Measurements from ENCODE around the gene C19orf81.

C19orf81 gene

DNA sequence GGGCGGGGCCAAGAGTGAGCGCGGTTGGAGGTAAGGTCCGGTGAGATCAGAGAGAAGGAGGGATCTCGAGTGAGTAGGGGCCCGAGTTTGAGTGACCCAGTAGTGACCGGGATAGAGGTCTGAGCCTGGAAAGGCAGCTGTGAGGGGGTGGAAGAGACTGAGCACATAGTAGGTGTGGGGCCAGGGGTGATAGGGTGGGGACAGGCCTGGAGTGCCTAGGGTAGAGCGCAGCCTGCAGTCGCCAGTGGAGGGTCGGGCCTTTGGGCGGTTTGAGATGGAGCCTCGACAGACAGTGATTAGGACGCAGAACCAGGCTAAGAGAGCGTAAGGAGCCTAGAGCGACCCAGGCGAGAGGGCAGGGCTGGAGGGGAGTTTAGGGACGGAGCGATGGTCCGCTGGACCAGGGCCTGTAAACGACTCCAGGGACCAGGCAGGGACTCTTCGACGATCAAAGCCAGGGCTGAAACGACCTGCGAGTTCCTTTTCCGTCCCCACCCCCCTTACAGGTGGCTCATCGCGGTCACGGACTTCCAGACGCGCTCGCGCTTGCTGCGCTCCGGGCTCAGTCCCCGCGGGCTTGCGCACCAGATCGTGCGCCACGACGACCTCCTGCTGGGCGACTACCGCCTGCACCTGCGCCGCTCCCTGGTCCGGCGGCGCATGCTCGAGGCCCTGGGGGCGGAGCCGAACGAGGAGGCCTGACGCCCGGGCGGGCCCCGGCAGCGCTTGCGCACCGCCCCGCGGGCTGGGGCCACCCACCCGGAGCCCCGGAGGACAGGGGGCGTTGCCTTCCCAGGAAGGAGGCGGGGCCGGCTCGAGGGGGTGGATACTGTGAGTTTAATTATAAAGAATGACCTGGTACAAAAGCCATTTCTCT lies 9.4 kb downstream of the C19orf81 start:
- peak in 55 of 56 donors; percentile 31 to 91 (median 74) for DNase-seq

DNA sequence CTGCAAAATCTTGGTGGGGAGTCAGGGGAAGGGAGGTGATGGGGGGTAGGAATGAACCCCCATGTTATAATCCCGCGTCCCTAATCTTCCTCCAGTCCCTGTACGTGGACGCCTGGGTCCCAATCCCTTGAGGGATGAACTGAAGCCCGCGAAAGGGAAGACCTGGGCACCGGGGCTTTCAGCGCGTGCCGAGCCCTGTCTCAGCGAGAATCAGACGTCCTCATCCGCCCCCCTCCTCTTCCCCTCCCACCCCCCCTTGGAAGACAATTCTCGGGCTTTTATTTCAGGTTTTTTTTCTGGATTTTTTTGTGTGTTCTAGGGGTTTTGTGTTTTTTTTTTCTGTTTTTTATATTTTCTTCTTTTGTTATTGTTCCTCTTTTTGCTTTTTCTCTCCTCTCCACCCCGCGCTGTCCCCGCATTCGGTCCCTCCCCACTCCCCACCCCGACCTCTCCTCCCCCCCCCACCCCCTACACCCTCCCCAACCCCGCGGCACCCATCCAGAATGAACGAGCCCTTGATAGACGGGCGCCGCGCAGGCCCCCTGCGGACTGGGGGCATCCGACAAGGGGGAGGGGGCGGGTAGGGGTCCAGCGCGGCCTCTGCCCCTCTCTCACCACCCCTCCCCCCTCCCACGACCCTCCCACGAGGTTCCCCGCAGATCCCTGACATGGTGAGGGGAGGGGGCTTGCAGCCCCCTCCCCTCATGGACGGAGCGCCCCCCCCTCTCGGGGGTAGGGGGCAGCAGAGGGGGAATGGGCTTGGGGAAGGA lies 10.3 kb downstream of the C19orf81 start:
- peak in 1 of 56 donors; percentile 45 for DNase-seq

DNA sequence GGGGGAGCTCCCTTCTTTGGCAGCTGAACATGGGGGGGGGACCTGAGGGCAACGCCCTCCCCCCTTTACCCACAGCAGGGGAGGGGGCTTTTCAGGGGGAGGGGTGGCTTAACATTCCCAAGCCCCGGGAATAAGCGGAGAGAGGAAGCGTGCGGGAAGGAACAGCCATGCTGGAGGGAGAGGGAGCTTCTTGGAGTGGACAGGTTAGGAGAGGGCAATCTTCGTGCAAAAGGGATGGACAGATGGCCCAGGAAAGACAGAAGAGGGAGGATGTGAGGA lies 10.8 kb downstream of the C19orf81 start:
- DNase-seq, result no peak

DNA sequence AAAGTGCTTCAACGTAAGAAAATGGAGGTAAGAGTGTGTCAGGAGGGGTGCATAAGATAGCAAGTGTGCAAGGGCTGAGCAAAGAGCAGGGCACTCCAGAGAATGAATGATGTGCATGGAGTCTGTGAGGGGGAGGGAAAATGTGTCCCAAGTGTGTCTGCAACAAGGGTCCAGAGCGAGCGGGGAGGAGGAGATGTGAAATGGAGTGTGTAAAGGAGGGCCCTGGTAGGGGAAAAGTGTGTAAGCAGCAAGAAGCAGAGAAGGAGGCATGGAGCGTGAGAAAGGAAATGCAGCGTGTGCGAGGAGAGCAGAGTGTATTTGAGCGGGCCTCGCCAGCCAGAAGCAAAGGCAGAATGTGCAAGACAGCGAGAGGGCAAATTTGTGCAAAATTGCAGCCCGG lies 11.8 kb downstream of the C19orf81 start:
- no peak for DNase-seq

DNA sequence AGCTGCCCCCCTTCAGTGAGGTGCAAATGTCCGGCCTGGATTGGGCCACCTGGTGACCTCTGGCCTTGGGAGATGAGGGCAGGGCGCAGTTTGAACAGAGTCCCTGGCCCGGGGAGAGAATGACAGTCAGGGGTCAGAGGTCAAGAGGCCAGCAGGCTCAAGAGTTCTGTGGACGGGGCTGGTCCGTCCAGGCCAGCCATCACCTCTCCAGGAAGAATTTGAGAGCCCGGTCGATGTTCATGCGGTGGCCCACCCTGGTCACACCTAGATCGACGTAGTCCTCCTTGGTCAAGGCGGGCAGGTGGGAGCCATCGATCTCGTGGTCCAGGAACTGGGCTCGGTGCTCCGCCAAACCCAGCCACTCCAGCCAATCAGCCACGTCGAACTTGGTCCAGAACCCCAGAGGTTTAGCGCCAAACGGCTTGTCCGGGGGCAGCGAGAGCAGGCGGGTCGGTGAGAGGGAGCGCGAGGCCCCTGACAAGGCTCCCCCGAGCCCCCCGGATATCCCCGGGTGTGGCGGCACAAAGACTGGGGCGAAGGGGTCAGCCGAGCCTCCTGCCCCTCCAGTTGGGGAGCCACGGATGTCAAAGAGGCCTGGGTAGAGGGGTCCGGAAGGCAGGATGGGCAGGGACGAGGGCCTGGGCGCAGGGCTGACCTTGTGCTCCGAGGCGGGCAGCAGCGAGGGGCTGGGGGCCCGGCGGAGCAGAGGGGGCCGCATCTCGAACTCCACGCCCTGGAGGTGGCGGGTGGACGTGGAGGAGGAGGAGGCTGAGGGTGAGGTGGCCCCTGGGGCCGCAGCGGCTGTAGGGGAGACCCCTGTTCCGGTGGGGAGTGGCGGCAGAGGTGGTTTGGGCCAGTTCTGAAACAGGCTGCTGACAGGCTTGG lies 12.8 kb downstream of the C19orf81 start:
- DNase-seq, result no peak

DNA sequence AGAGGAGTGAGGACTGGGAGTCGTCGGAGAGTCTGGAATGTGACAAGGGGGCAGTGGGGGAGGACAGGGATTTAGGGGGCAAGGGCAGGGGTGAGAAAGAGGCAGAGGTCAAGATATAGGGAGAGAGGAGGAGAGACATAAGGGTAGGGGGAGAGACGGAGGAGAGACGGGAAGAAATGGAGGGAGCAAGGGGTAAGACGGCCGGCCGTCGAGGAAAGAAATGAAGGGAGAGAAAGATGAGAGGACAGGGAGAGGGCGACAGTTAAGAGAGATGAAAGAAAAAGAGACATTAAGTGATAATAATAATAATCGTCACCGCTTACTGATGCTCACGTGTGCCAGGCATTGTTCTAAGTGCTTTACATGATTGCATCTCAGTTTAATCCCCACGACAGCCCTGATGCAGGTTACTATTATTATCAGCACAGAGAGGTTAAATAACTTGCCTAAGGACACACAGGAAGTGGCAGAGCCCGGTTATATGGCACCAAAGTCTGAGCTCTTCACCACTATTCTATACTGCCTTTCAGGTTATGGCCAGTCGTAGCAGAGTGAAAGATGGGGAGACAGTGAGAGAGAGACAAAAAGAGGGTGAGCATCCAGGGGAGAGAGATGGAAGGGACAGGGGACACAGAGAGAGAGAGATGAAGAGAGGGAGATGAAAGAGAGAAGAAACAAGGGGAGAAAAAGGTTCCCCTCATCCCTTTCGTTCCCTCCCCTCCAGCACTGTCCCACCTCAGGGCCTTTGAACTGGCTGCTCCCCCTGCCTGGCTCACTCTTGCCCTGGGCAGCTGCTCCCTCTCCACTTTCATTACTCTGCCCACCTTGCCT lies 13.6 kb downstream of the C19orf81 start:
- no peak for DNase-seq

DNA sequence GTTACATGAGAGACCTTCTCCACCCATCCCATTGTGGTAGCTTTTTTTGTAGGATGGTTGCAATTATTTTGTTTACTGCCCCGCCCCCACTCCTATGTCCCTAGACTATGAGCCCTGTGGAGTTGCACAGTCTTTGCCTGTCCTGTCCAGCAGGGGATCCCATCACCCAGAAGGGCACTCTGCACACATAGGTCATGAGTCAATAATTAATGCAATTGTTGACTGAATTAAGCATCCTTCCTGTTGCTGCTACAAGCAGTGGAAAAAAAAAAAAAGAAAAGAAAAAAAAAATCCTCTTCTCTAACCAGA lies 14.2 kb downstream of the C19orf81 start:
- DNase-seq, result no peak

DNA sequence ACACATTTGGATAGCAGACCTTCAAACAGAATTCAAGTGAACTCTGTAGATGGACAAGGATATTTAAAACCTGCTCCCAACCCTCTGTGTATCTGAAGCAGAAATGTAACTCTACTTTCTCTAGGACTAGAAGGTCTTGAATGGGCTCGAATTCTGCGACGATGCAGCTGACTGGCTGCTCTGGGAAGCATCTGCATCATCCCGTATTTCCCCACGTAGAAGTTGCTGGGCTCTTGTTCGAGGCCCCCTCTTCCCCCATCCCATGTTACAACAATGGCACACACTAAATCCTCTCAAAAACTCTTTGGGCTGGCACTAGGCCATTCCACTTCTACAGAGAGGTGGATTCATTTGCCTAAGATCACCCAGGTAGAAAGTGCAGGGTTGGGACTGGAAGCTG lies 15.0 kb downstream of the C19orf81 start:
- DNase-seq, result no peak

DNA sequence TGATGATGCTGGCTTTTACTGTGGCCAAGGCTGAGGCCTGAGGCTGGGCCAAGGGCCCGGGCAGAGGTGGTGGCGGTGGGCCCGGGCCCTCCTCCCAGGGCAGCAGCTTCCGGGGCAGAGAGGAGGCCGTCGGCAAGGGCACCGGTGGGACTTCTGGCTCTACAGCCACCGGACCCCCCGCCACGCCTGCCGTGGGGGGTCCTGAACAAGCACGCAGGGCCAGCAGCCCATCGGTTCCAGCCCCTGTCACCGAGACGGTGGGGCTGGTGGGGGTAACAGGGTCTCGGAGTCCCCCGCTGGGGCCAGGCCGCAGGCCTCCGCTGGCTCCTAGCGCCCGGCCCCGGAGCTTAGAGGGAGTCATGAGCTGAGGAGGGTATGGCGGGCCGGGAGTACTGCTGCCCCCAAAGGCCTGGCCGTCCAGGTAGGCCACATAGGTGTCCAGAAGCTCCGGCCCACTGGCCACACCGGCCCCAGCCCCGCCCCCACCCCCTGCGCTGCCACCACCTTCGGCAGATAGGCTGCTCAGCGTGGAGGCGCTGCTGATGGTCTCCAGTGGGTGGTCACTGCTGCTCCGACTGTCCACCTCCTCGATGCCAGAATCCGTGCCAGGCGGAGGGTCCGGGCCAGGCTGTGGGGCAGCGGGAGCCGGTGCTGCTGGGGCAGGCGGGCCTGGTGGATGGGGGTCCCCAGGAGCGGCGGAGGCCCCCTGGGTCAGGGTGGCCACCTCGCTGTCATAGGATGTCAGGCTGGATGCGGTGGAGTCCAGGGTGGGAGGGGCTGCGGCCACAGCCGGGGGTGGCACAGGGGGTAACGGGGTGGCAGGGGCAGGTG lies 17.3 kb downstream of the C19orf81 start:
- peak in 1 of 56 donors; percentile 36 for DNase-seq

DNA sequence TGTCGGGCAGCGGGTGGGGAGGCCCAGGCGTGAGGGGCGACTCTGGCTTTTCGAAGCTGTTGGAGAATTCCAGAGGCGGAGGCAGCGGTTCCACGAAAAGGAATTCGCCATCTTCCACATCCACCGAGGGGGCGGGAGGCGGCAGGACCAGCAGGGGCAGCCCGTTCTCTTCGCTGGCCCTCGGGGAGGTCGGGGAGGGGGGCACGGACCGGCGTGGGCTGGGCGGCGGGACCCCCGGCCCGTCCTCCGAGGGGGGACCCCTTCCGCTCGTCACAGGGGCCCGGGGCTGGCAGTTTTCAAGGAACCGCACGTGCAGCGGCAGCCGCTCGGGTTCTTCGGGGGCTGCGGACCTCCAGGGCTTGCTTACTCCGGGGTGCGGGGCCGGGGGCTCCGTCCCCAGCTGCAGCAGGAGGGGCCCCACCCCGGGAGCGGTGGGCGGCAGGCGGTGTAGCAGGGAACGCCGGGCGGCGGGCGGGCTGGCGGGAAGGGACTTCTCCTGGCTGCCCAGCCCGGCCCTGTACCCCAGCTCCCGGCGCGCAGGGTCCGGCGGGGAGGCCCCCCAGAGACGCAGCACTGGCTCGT lies 18.0 kb downstream of the C19orf81 start:
- DNase-seq, result no peak

DNA sequence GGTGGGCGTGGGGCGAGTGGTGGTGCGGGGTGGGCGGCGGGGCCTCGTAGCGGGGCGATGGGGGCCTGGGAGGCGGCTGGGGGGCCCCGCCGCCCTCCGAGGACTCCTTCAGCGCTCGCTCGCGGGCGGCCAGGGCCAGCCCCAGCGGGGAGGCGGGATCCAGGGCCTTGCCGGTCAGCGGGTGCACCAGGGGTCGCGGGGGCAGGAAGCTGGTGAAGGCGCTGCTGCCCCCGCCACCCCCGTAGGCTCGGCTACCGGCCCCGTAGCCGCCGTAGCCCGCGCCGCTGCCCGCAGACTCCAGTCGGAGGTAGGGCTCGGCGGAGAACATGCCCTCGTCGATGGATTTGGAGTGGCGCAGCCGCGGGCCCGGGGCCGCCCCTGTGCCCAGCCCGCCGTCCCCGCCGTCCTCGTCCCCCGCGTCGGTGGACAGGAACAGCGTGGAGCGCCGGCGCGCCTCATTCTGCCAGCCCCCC lies 18.6 kb downstream of the C19orf81 start:
- DNase-seq, result no peak

DNA sequence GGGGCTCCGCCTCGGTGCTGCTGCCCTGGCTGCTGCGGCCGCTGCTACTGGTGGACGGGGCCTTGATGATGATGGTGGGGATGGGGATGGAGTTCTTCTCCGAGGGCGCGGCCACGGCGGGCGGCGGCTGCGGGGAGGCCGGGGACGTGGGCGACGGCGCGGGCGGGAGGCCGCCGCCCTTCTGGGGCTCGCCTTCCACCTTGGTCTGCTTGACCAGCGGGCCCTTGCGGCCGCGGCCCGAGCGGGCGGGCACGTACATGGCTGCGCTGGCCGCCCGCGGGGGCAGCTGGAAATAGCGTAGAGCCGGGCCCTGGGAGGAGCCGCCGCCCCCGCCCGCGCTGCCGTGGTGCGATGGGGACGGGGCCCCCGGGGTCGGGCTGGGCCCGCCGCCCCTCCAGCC lies 19.2 kb downstream of the C19orf81 start:
- DNase-seq, result no peak

DNA sequence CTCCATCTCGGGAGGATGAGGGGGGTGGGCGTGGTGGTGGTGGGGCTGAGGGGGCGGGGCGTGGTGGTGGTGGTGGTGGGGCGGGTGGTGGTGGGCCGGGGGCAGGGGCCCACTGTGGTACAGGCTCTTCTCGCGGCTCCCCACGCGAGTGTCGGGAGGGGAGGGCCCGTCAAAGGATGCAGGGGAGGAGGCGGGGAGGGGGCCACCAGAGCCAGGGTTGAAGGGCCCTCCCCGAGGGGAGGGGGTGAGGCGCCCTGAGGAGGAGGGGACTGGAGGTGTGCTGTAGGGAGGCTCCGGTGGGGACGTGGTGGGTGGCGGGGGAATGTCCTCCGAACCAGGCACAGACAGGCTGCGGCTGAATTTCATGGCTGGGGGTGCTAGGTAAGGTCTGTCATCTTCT lies 19.6 kb downstream of the C19orf81 start:
- DNase-seq, result no peak

DNA sequence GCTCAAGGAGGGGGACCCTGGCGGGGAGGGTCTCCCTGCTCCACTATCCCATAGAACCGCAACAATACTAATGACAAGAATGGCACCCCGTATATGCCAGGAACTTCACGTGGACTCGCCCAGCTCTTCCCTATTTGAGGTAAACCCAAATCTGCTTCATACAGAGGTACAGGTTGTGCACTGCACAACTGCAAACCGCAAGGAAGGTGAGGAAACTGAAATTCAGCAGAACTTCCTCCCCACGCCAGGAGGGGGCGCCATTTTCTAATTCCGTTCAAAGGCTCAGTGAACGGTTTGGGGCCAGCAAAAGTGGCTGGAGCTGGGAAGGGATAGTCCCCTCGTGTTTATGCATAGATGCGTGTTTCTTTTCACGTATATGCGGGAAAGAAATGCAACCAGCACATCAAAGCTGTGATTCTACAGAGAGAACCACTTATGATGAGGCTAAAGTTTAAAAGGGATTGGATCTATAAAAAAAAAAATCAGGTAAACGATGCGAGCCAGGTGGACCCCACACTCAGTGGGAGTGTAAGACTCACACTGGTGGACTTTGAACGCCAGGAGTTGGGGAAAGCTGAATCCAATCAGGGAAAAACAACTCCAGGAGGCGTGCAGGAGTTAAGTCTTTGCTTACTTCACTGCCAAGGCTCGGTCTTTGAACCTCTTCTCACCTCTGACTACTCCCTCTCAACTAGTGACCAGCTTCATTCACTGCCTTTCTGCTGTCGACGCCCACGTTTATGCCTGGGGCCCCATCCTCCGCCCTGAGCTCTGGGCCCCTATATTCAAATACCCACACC lies 20.3 kb downstream of the C19orf81 start:
- DNase-seq, result peak in 21 of 56 donors; percentile 1 to 64 (median 19)

DNA sequence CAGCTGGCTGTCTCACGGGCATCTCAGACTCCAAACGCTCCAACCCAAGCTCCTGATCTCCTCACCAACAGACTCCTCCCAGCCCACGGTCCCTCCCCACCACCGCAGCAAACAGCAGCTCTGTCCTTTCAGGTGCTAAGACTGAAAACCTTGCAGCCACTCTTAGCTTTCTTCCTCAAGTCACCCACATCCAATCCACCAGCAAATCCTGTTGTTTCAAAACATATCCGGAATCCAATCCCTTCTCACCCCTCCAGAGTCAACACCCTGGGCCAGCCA lies 20.8 kb downstream of the C19orf81 start:
- peak in 1 of 56 donors; percentile 10 for DNase-seq

DNA sequence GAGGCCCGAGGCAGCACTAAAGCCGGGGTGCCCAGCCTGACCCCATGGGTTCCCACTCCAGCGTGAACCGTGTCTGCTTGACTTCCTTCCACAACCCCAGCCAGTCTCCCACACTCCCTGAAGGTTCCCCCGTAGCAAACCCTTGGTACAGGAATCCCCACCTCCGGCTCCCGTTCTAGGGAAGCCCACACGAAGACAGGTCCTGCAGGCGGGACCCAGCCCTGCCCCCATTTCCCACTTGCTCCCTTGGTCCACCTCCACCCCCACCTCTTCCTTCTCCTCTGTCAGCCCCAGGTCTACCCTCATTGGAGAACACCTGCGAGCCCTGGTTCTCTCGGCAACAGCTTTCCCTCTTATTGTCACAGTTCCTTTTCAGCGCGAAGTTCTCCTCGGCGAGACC lies 23.9 kb downstream of the C19orf81 start:
- no peak for DNase-seq

DNA sequence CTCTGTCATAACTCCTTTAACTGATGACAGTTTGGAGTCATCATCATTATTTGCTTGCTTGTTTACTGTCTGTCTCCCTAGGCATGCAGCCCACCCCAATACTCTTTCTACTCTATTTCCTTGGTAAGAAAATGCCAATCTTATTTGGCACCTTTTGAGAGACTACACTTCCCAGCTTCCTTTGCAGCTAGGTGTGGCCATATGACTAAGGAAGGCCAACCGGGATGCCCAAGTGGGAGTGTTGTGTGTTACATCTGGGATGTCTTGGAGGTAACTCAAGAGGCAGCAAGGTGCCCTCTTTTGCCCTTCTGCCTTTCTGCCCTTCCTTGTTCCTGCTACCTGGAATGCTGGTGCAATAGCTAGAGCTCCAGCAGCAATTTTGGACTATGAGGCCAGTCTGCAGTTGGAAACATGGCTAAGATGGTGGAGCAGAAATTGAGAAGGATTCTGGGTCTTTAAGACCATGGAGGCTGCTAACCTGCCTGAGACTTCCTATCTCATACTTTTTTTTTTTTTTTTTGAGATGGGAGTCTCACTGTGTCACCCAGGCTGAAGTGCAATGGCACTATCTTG lies 27.5 kb downstream of the C19orf81 start:
- no peak for DNase-seq

DNA sequence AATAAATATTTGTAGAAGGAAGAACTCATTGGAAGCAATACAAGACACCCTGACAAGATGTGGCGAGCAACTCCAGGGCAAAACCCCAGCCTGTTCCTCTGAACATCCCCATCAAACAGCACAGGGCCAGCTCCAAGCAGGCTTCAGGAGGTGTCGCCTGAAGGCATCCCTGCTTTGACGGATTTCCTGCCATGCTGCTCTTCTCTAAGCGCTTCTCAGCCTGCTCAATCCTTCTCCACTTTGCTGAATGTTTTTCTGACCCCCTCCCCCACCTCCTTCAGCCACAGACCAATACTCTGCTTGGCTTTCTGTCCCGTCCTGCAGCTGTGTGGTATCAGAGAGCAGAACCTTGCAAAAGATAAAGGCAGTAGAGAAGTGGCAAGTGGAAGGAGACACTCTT lies 28.4 kb downstream of the C19orf81 start:
- no peak for DNase-seq

DNA sequence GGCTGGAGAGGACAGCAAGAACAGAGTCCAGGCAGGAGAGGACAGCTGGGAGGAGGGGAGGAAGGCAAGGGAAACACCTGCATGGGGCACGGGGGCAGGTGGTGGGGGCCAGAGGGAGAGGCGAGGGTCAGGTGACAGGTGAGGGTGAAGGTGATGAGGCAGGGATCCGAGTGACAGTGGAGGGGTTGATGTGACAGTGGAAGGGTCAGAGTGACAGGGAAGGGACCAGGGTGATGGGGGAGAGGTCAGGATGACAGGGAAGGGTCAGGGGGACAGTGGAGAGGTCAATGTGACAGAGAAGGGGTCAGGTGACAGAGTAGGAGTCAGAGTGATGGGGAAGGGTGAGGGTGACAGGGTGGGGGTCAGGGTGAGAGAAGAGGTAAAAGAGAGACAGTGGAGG lies 29.1 kb downstream of the C19orf81 start:
- DNase-seq, result no peak

All from amygdala (tissue), 56 donors.